Lower lobe of right lung (tissue), 2 donors: ENCODE results near the gene TAGLN2. TPM values are rescaled to one million over a fixed set of nuclear protein-coding genes. Genes with fewer than 3 reads are reported as not detected.

Source experiments
- ATAC-seq, 2 donors: fragments of 200-7000 bp; cut with Tn5 transposase; one replicate each; pipeline ENCODE4 v1.9.1; 2020 to 2022; ENCODE audit warnings: mild to moderate bottlenecking in 2 of 2, moderate library complexity in 2 of 2
- DNase-seq: peaks from one replicate; pipeline ENCODE4 v3.0.0-alpha.2; 2020
- H3K27ac ChIP-seq: fragments of 200-600 bp; one replicate; pipeline ENCODE4 v1.8.0; 2022
- H3K27me3 ChIP-seq: fragments of 200-600 bp; one replicate; pipeline ENCODE4 v1.8.0; 2022; ENCODE audit warnings: low read depth
- H3K36me3 ChIP-seq: fragments of 200-600 bp; one replicate; pipeline ENCODE4 v1.8.0; 2022; ENCODE audit warnings: mild to moderate bottlenecking
- H3K4me1 ChIP-seq: fragments of 200-600 bp; one replicate; pipeline ENCODE4 v1.8.0; 2022
- H3K4me3 ChIP-seq: fragments of 200-600 bp; one replicate; pipeline ENCODE4 v1.8.0; 2022; ENCODE audit warnings: mild to moderate bottlenecking
- H3K9me3 ChIP-seq: fragments of 200-600 bp; one replicate; pipeline ENCODE4 v1.8.0; 2022
- intact Hi-C: fragments of 100-400 bp; cut with DNase I; formaldehyde crosslinking; loops from one replicate; pipeline ENCODE4 v1.11.0; 2022
- total RNA-seq: library from RNA; stranded (reverse); fragmentation: NEBNext Ultra II Directional; extraction: Animal tissue kit (Norgen Biotek cat#: 25700); gene quantifications from one replicate; pipeline ENCODE4 v1.2.1, GENCODE V29; 2021
- TF ChIP-seq, protein P1 (sequence below): fragments of 200-600 bp; IDR thresholded peaks from one replicate; pipeline ENCODE4 v1.8.0; 2022; ENCODE audit warnings: antibody characterized with exemption, mild to moderate bottlenecking
- donor health status: DM: no; HTN: yes; CAD: no; lungs with severe emphysema.

The TAGLN2 gene
- total RNA-seq, 1 donor from 2014 or later, result 451 TPM

DNA sequence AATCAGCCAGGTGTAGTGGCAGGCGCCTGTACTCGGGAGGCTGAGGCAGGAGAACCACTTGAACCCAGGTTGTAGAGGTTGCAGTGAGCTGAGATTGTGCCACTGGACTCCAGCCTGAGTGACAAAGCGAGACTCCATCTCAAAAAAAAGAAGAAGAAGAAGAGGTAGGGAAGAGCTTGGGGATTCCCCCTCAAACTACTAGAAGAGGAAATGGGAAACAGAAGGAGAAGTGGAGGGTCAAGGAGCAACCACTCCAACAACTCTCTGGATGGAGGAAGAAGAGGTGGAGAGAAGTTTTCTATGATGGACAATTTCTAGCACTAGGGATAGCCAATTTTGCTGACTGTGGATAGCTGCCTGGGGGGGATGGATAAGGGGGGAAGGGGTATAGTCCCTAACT lies 43.6 kb upstream of the TAGLN2 start:
- intact Hi-C loops, result no loop called here

DNA sequence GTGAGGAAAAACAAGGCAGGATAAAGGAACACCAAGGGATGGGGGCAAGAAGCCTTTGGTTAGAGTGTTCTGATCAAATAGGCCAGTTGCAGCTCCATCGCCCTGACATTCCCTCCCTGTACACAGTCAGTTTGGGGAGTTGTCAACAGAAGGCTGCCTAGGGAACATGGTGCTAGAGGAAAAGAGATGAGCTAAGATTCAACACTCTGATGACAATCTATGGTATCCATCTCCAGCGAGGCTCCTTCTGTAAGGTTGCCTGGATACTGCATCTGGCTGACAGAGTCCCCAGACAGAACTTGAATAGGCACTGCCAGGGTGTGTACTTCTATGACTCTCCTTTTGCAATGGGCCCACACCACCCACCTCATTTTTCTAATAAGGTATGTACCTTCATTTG lies 40.0 kb upstream of the TAGLN2 start:
- DNase-seq (no peak), ATAC-seq (no peak)
- H3K27me3 ChIP-seq, result no peaks in the 10 kb centered on the region
- intact Hi-C loops, result no loop called here
- no peak overlapping the region for H3K4me3 ChIP-seq
- no peaks in the 10 kb centered on the region for H3K4me1 ChIP-seq
- H3K36me3 ChIP-seq, result no peaks in the 10 kb centered on the region
- H3K9me3 ChIP-seq, result no peaks in the 10 kb centered on the region
- H3K27ac ChIP-seq, result no peak overlapping the region
- TF ChIP-seq, protein P1, sequence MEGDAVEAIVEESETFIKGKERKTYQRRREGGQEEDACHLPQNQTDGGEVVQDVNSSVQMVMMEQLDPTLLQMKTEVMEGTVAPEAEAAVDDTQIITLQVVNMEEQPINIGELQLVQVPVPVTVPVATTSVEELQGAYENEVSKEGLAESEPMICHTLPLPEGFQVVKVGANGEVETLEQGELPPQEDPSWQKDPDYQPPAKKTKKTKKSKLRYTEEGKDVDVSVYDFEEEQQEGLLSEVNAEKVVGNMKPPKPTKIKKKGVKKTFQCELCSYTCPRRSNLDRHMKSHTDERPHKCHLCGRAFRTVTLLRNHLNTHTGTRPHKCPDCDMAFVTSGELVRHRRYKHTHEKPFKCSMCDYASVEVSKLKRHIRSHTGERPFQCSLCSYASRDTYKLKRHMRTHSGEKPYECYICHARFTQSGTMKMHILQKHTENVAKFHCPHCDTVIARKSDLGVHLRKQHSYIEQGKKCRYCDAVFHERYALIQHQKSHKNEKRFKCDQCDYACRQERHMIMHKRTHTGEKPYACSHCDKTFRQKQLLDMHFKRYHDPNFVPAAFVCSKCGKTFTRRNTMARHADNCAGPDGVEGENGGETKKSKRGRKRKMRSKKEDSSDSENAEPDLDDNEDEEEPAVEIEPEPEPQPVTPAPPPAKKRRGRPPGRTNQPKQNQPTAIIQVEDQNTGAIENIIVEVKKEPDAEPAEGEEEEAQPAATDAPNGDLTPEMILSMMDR, result no peak

More for the DNA sequence above, 43.6 kb upstream of the TAGLN2 start:
- no peaks in the 10 kb centered on the region for H3K4me1 ChIP-seq
- ATAC-seq, result no peak
- H3K27me3 ChIP-seq, result no peaks in the 10 kb centered on the region
- DNase-seq, result no peak
- no peak overlapping the region for H3K4me3 ChIP-seq
- TF ChIP-seq, protein P1, result no peak
- H3K27ac ChIP-seq, result no peak overlapping the region
- no peaks in the 10 kb centered on the region for H3K36me3 ChIP-seq
- H3K9me3 ChIP-seq, result no peaks in the 10 kb centered on the region

DNA sequence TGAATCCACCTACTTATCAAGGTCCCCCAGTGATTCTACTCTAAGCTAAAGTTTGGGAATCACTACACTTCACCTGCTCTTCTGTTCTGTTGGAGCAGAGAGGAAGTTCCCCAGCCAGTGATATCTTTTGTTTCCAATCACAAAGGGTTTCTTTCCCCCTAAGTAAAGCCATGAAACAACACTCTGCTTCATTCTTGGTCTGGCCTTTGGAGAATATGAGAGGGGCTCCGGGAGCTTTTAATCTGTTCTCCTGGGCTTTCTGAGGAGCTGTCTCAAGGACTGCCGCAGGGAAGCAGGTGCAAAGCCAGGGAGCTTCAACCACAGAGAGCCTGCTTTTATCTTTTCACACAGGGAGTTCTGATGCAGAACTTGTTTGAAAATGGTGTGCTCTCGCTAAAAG lies 38.8 kb upstream of the TAGLN2 start:
- intact Hi-C loops, result no loop called here
- H3K27ac ChIP-seq, result no peak overlapping the region
- no peaks in the 10 kb centered on the region for H3K4me1 ChIP-seq
- DNase-seq, result no peak
- H3K4me3 ChIP-seq, result no peak overlapping the region
- TF ChIP-seq, protein P1, result no peak
- no peaks in the 10 kb centered on the region for H3K9me3 ChIP-seq
- ATAC-seq, result no peak
- H3K27me3 ChIP-seq, result no peaks in the 10 kb centered on the region
- H3K36me3 ChIP-seq, result no peaks in the 10 kb centered on the region

DNA sequence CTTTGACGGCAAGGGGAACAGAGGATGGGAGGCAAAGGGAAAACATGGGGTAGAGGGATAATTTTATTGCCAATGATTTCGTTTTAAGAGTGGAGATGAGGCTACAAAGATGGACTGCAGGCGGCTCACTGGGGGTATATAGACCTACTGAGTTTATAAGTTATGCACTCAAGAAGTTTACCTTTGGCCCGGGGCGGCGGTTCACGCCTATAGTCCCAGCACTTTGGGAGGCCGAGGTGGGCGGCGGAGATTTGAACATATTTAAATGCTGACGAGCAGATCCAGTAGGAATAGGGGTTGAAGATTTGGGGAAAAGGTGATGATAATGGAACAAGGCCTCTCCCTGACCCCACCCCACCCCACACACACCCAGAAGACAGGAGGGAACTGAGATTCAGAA lies 36.9 kb upstream of the TAGLN2 start:
- DNase-seq, result no peak
- Histone ChIP-seq H3K36me3 (no peaks in the 10 kb centered on the region), H3K27me3 (no peaks in the 10 kb centered on the region), H3K4me1 (no peaks in the 10 kb centered on the region), H3K9me3 (no peaks in the 10 kb centered on the region), H3K27ac (no peak overlapping the region), H3K4me3 (no peak overlapping the region)
- intact Hi-C loops, result no loop called here
- ATAC-seq, result no peak
- TF ChIP-seq, protein P1, result no peak

DNA sequence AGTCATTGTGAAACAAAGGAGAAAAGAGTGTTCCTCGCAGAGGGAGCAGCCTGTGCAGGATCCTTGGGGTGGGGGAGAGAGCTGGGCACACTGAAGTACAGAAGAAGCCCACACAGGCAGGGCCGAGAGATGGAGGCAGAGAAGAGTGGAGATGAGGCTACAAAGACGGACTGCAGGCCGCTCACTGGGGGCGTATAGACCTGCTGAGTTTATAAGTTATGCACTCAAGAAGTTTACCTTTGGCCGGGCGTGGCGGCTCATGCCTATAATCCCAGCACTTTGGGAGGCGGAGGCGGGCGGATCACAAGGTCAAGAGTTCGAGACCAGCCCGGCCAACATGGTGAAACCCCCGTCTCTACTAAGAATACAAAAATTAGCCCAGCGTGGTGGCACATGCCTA lies 36.3 kb upstream of the TAGLN2 start:
- intact Hi-C loops, result no loop called here
- no peak for ATAC-seq
- TF ChIP-seq, protein P1, result no peak
- no peak overlapping the region for H3K4me3 ChIP-seq
- DNase-seq, result no peak
- no peak overlapping the region for H3K27ac ChIP-seq
- H3K36me3 ChIP-seq, result no peaks in the 10 kb centered on the region
- no peaks in the 10 kb centered on the region for H3K9me3 ChIP-seq
- H3K4me1 ChIP-seq, result no peaks in the 10 kb centered on the region
- H3K27me3 ChIP-seq, result no peaks in the 10 kb centered on the region
